Uterus (tissue), 4 donors: Measurements from ENCODE around the gene STXBP1. TPM values are rescaled to one million over a fixed set of nuclear protein-coding genes. Genes with fewer than 3 reads are reported as not detected.

Source experiments
- DNase-seq, 2 donors: peaks; one replicate each; pipeline ENCODE4 v3.0.0-alpha.2; 2019 to 2020
- H3K27ac ChIP-seq, 2 donors: fragments of 200-600 bp; sonication (generic); 1 replicate in 1 of 2; 2 replicates in 1 of 2; pipeline ENCODE4 v1.5.1; 2016 to 2018
- H3K27me3 ChIP-seq, 2 donors: fragments of 200-600 bp; sonication (generic); one replicate each; pipeline ENCODE4 v1.5.1; 2018 to 2019; ENCODE audit warnings: control low read depth in 1 of 2
- H3K36me3 ChIP-seq, 2 donors: fragments of 200-600 bp; sonication (generic); one replicate each; pipeline ENCODE4 v1.5.1; 2019; ENCODE audit warnings: control low read depth in 1 of 2
- H3K4me1 ChIP-seq, 2 donors: fragments of 200-600 bp; sonication (generic); one replicate each; pipeline ENCODE4 v1.5.1; 2018 to 2019; ENCODE audit warnings: control low read depth in 1 of 2
- H3K4me3 ChIP-seq, 2 donors: fragments of 200-600 bp; sonication (generic); 1 replicate in 1 of 2; 2 replicates in 1 of 2; pipeline ENCODE4 v1.5.1; 2018 to 2019; ENCODE audit warnings: mild to moderate bottlenecking in 1 of 2
- H3K9me3 ChIP-seq, 2 donors: fragments of 200-600 bp; sonication (generic); one replicate each; pipeline ENCODE4 v1.5.1; 2019; ENCODE audit warnings: control low read depth in 1 of 2
- POLR2A ChIP-seq, 2 donors: fragments of 450-650 bp; IDR thresholded peaks; one replicate each; pipeline ENCODE4 v1.6.1; 2016; ENCODE audit warnings: antibody characterized with exemption in 2 of 2, mild to moderate bottlenecking in 1 of 2, moderate library complexity in 1 of 2
- intact Hi-C: fragments of 100-400 bp; cut with DNase I; formaldehyde crosslinking; loops from one replicate; pipeline ENCODE4 v1.15.1; 2023; ENCODE audit warnings: low total_unique reads
- total RNA-seq, 4 donors: library from RNA; depleted of rRNA in 3 of 4; stranded (reverse); fragments of >200 nt in 3 of 4; gene quantifications; one replicate each; pipeline versions ENCODE4 v1.1.0 to v1.2.4, GENCODE V29; 2014 to 2023
- TF ChIP-seq, protein P1 (sequence below), 4 experiments: fragments of 200-600 bp in 2 of 4; fragments of 450-650 bp in 2 of 4; sonication (generic) in 2 of 4; IDR thresholded peaks; one replicate each; pipeline ENCODE4 v1.5.1; 2016 to 2019; ENCODE audit warnings: antibody characterized with exemption in 4 of 4, mild to moderate bottlenecking in 2 of 4, moderate library complexity in 1 of 4
- donor health status: DM: yes; HTN: yes; CAD: no.

STXBP1 gene
- total RNA-seq, 4 donors from 2014 or later, result 46.6 to 147 (median 99.5) TPM

DNA sequence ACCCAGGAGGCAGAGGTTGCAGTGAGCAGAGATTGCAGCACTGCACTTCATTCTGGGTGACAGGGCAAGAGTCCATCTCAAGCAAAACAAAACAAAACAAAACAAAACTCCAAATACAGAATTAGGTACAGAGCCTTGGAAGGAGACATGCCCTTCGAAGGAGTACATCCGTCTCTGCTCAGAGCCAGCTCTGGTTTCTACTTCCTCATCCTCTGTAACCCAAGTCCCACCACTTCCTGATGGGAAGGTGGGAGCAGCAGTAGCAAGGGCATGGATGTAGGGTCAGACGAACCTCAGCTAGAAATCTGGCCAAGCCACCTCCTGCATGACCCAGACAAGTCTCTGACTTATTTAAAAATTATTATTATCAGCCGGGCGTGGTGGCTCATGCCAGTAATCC, 16.5 kb upstream of the STXBP1 start:
- H3K36me3 ChIP-seq, result no peaks in the 10 kb centered on the region
- no peaks in the 10 kb centered on the region for H3K27me3 ChIP-seq
- H3K27ac ChIP-seq, result no peak overlapping the region
- no peak for DNase-seq
- no peaks in the 10 kb centered on the region for H3K4me1 ChIP-seq
- no peak overlapping the region for H3K4me3 ChIP-seq
- no peaks in the 10 kb centered on the region for H3K9me3 ChIP-seq
- intact Hi-C loops, result loop anchor here (5.0 to 10.0 kb wide), 2 partner anchors 129 to 327 kb away; no protein-coding TSS in a partner anchor
- TF ChIP-seq, protein P1, sequence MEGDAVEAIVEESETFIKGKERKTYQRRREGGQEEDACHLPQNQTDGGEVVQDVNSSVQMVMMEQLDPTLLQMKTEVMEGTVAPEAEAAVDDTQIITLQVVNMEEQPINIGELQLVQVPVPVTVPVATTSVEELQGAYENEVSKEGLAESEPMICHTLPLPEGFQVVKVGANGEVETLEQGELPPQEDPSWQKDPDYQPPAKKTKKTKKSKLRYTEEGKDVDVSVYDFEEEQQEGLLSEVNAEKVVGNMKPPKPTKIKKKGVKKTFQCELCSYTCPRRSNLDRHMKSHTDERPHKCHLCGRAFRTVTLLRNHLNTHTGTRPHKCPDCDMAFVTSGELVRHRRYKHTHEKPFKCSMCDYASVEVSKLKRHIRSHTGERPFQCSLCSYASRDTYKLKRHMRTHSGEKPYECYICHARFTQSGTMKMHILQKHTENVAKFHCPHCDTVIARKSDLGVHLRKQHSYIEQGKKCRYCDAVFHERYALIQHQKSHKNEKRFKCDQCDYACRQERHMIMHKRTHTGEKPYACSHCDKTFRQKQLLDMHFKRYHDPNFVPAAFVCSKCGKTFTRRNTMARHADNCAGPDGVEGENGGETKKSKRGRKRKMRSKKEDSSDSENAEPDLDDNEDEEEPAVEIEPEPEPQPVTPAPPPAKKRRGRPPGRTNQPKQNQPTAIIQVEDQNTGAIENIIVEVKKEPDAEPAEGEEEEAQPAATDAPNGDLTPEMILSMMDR (IDR thresholded peaks at IDR 0.05), result no peak
- no peak for TF ChIP-seq POLR2A (IDR thresholded peaks at IDR 0.05)

DNA sequence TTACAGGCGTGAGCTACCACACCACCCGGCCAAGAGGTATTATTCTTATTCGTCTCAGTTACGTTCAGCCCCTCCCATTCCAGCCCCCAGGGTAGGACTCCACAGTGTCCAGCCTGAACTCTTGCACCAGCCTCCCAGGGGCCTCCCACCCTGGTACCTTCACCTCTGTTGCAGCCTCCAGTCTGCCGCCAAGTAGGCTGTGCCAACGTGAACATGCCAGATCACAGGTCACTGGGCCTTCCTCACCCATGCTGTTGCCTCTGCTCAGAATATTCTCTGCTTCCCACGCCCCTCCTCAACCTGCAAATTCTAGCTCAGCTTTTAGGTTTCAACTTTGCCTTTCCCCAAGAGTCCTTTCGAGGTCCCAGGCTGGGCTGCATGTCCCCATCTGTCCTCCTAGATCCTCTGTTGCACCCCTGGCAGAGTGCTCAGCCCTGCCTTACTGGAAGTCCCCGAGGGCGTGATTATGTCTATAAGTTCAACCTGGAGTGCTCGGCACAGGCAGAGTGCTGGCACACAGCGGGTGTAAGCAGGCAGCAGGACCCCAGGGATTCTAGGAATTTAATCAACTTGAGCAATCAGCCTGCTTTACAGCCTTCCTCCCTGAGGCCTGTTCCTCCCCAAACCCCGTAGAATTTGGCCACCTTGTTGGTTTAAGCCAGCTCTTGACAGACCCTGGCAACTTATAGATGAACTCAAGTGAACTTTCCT, 13.1 kb upstream of the STXBP1 start:
- H3K9me3 ChIP-seq, result no peaks in the 10 kb centered on the region
- intact Hi-C loops, result loop anchor here (5.0 to 10.0 kb wide), 2 partner anchors 126 to 323 kb away; no protein-coding TSS in a partner anchor
- no peak for DNase-seq
- no peaks in the 10 kb centered on the region for H3K4me1 ChIP-seq
- no peaks in the 10 kb centered on the region for H3K27me3 ChIP-seq
- H3K36me3 ChIP-seq, result no peaks in the 10 kb centered on the region
- TF ChIP-seq, protein P1 (IDR thresholded peaks at IDR 0.05), result no peak
- TF ChIP-seq POLR2A (IDR thresholded peaks at IDR 0.05), result no peak
- no peak overlapping the region for H3K4me3 ChIP-seq
- H3K27ac ChIP-seq, result no peak overlapping the region

GRCh38 chr9:127599550-127599891, 12.6 kb upstream of the STXBP1 start:
- no peaks in the 10 kb centered on the region for H3K27me3 ChIP-seq
- no peak overlapping the region for H3K4me3 ChIP-seq
- TF ChIP-seq, protein P1 (IDR thresholded peaks at IDR 0.05), result no peak
- TF ChIP-seq POLR2A (IDR thresholded peaks at IDR 0.05), result no peak
- no peaks in the 10 kb centered on the region for H3K9me3 ChIP-seq
- no peaks in the 10 kb centered on the region for H3K4me1 ChIP-seq
- intact Hi-C loops, result loop anchor here (5.0 to 10.0 kb wide), 2 partner anchors 125 to 323 kb away; no protein-coding TSS in a partner anchor
- DNase-seq, result no peak
- H3K27ac ChIP-seq, result no peak overlapping the region
- no peaks in the 10 kb centered on the region for H3K36me3 ChIP-seq

- Histone ChIP-seq H3K4me1 (peaks cover 4 to 5% of the 10 kb centered on the region in 2 donors), H3K27ac (no peak overlapping the region), H3K27me3 (no peaks in the 10 kb centered on the region), H3K4me3 (no peak overlapping the region), H3K9me3 (no peaks in the 10 kb centered on the region), H3K36me3 (no peaks in the 10 kb centered on the region)
- intact Hi-C loops, result no loop called here
- DNase-seq, result no peak
- TF ChIP-seq, protein P1 (IDR thresholded peaks at IDR 0.05), result no peak
- no peak for TF ChIP-seq POLR2A (IDR thresholded peaks at IDR 0.05)
Observed at GRCh38 chr9:127603226-127603625, 8.9 kb upstream of the STXBP1 start.

DNA sequence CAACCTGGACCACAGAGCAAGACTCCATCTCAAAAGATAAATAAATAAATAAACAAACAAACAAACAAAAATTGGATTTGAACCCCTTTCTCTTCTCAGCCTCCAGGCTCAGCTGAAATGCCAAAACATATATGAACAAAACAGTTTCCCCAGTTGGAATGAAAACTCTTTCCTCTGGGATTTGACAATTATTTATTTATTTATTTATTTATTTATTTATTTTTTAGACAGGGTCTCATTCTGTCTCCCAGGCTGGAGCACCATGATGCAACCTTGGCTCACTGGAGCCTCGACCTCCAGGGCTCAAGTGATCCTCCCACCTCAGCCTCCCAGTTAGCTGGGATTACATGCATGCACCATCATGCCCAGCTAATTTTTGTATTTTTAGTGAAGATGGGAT, 6.0 kb upstream of the STXBP1 start:
- Histone ChIP-seq H3K27ac (no peak overlapping the region), H3K9me3 (no peaks in the 10 kb centered on the region), H3K4me1 (peaks cover 4 to 5% of the 10 kb centered on the region in 2 donors), H3K36me3 (no peaks in the 10 kb centered on the region), H3K27me3 (no peaks in the 10 kb centered on the region), H3K4me3 (no peak overlapping the region)
- intact Hi-C loops, result no loop called here
- TF ChIP-seq, protein P1 (IDR thresholded peaks at IDR 0.05), result no peak
- TF ChIP-seq POLR2A (IDR thresholded peaks at IDR 0.05), result no peak
- no peak for DNase-seq
